K562 (cell line): Measurements from ENCODE around the gene SLC41A3. TPM values are rescaled to one million over a fixed set of nuclear protein-coding genes. Genes with fewer than 3 reads are reported as not detected.

Experiments used
- ATAC-seq: fragments of 200-7000 bp; cut with Tn5 transposase; 3 replicates; pipeline ENCODE4 v1.9.1; 2020; ENCODE audit warnings: moderate library complexity
- BruUV-seq: library from RNA; stranded (reverse); fragments of 400-500 nt; replicated peaks from 2 replicates; lab custom pipeline; 2021; lab: Mats Ljungman, UMichigan
- CTCF ChIA-PET: fragments of 300-600 bp; formaldehyde crosslinking; extraction: SDS; loops from one replicate; lab custom pipeline; 2021; ENCODE audit warnings: low intra/inter-chr PET ratio; lab: Yijun Ruan, JAX
- POLR2A ChIA-PET: fragments of 300-600, 350-650 bp; sonication (Branson Sonifier 250); formaldehyde crosslinking; extraction: SDS; loops from one replicate; lab custom pipeline; 2021; ENCODE audit warnings: antibody characterized with exemption, inconsistent platforms; lab: Yijun Ruan, JAX
- DNase-seq, 4 experiments: peaks; one replicate each; pipeline versions ENCODE4 v3.0.0 to v3.0.0-alpha.2; 2011 to 2018; ENCODE audit warnings: low spot score in 3 of 4, mixed read lengths in 3 of 4; ENCODE audit errors: extremely low read depth in 1 of 4
- FAIRE-seq: peaks from 2 replicates; lab custom pipeline; 2011; peaks lifted over from hg19 to GRCh38; lab: Jason Lieb, UNC
- H2AFZ ChIP-seq: 2 replicates; pipeline ENCODE4 v1.6.0; 2011; ENCODE audit warnings: low read depth, low read length, control low read depth, inconsistent platforms
- H3K27ac ChIP-seq: fragments of 200-600 bp; 3 replicates; pipeline ENCODE4 v1.8.0; 2011; ENCODE audit warnings: low read depth, mild to moderate bottlenecking, control low read depth, inconsistent platforms, low read length, moderate library complexity, mixed read lengths; ENCODE audit errors: extremely low read depth
- H3K27me3 ChIP-seq, 2 experiments: fragments of 300-600 bp in 1 of 2; 2 replicates in 1 of 2; 3 replicates in 1 of 2; pipeline versions ENCODE4 v1.6.0 to v1.8.0; 2011; ENCODE audit warnings: inconsistent platforms in 2 of 2, low read length in 2 of 2, mild to moderate bottlenecking in 1 of 2, mixed read lengths in 1 of 2, moderate library complexity in 1 of 2; ENCODE audit not compliant: control insufficient read depth in 2 of 2, insufficient read depth in 2 of 2
- H3K36me3 ChIP-seq: fragments of 300-600 bp; 3 replicates; pipeline ENCODE4 v1.8.0; 2011; ENCODE audit warnings: mild to moderate bottlenecking, low read length, inconsistent platforms; ENCODE audit not compliant: control insufficient read depth, insufficient read depth
- H3K4me1 ChIP-seq, 2 experiments: fragments of 200-600 bp in 1 of 2; replicated peaks in 1 of 2; 2 replicates in 1 of 2; 3 replicates in 1 of 2; pipeline versions ENCODE4 v1.5.1 to v1.8.0; 2011; ENCODE audit warnings: inconsistent platforms in 2 of 2, low read length in 2 of 2, mild to moderate bottlenecking in 1 of 2, mixed read lengths in 1 of 2, moderate library complexity in 1 of 2; ENCODE audit not compliant: control insufficient read depth in 2 of 2, insufficient read depth in 2 of 2
- H3K4me2 ChIP-seq: 2 replicates; pipeline ENCODE4 v1.6.1; 2011; ENCODE audit warnings: low read length, control low read depth, inconsistent platforms, mixed read lengths; ENCODE audit not compliant: insufficient read depth
- H3K4me3 ChIP-seq: fragments of 200-600 bp; sonication (generic), shearing (Covaris generic); 2 replicates; pipeline ENCODE4 v1.5.1; 2016; ENCODE audit warnings: control low read depth, inconsistent platforms
- H3K79me2 ChIP-seq: fragments of 200-600 bp; 3 replicates; pipeline ENCODE4 v1.8.0; 2011; ENCODE audit warnings: low read length, inconsistent platforms; ENCODE audit not compliant: control insufficient read depth, insufficient read depth
- H3K9ac ChIP-seq, 2 experiments: 2 replicates each; pipeline versions ENCODE4 v1.6.0 to v1.6.1; 2011; ENCODE audit warnings: low read depth in 2 of 2, low read length in 2 of 2, control low read depth in 1 of 2, inconsistent platforms in 1 of 2, mild to moderate bottlenecking in 1 of 2, mixed read lengths in 1 of 2; ENCODE audit not compliant: insufficient read depth in 1 of 2
- H3K9me1 ChIP-seq: one replicate; pipeline ENCODE4 v1.6.0; 2011; ENCODE audit warnings: inconsistent platforms, mild to moderate bottlenecking, low read length, moderate library complexity; ENCODE audit not compliant: control insufficient read depth, insufficient read depth
- H3K9me3 ChIP-seq: replicated peaks from 2 replicates; pipeline ENCODE4 v1.5.1; 2011; ENCODE audit warnings: low read depth, low read length, inconsistent platforms; ENCODE audit not compliant: control insufficient read depth, insufficient read depth
- H4K20me1 ChIP-seq: replicated peaks from 2 replicates; pipeline ENCODE4 v1.6.1; 2011; ENCODE audit warnings: low read length, inconsistent platforms, mixed read lengths; ENCODE audit not compliant: control insufficient read depth, insufficient read depth
- HDAC2 ChIP-seq: fragments of 450-650 bp; IDR thresholded peaks from 2 replicates; pipeline ENCODE4 v1.6.1; 2016; ENCODE audit warnings: mild to moderate bottlenecking
- HNRNPH1 ChIP-seq: fragments of 200-400 bp; formaldehyde crosslinking; optimal IDR thresholded peaks from 2 replicates; pipeline ENCODE3; 2017; ENCODE audit warnings: low read depth, mild to moderate bottlenecking, low read length, moderate library complexity
- MTA1 ChIP-seq: fragments of 450-650 bp; IDR thresholded peaks from 2 replicates; pipeline ENCODE4 v1.6.1; 2017; ENCODE audit warnings: borderline replicate concordance
- SRSF7 ChIP-seq: fragments of 200-400 bp; formaldehyde crosslinking; optimal IDR thresholded peaks from 2 replicates; pipeline ENCODE3; 2017; ENCODE audit warnings: mild to moderate bottlenecking, low read depth, low read length
- STAT5A ChIP-seq: IDR thresholded peaks from 2 replicates; pipeline ENCODE4 v1.6.1; 2012; ENCODE audit warnings: low read length, inconsistent platforms, borderline replicate concordance
- YY1 ChIP-seq, 3 experiments: IDR thresholded peaks; 2 replicates each; pipeline ENCODE4 v1.6.1; 2011; ENCODE audit warnings: low read length in 2 of 3, mild to moderate bottlenecking in 2 of 3, moderate library complexity in 2 of 3, borderline replicate concordance in 1 of 3, control low read depth in 1 of 3, low read depth in 1 of 3; ENCODE audit not compliant: insufficient read depth in 3 of 3, insufficient replicate concordance in 2 of 3, control insufficient read depth in 1 of 3, insufficient read length in 1 of 3; ENCODE audit errors: extremely low read depth in 1 of 3
- ZNF347 ChIP-seq: fragments of 450-650 bp; formaldehyde crosslinking; IDR thresholded peaks from 2 replicates; pipeline ENCODE4 v1.4.0; 2020; ENCODE audit warnings: low read depth, mild to moderate bottlenecking, moderate library complexity
- ZNF561 ChIP-seq: fragments of 450-650 bp; formaldehyde crosslinking; conservative IDR thresholded peaks from 2 replicates; pipeline ENCODE4 v1.4.0; 2020; ENCODE audit warnings: mild to moderate bottlenecking, moderate library complexity
- WGBS: fragments of 100-300 bp; shearing (Covaris generic); methylation state at CpG from one replicate; pipeline ENCODE4 v1.1.6; 2016; ENCODE audit warnings: low coverage, mixed read lengths; ENCODE audit not compliant: insufficient coverage; ENCODE audit errors: missing lambda C conversion rate; 5-methylcytosine and 5-hydroxymethylcytosine counted together
- in situ Hi-C: fragments of 300-500 bp; cut with MboI; formaldehyde crosslinking; loops from 4 replicates; pipeline ENCODE4 v1.15.0; 2018; ENCODE audit warnings: inconsistent platforms, mixed read lengths
- intact Hi-C: fragments of 100-400 bp; cut with micrococcal nuclease; formaldehyde crosslinking; loops from 2 replicates; pipeline ENCODE4 v1.14.2; 2022
- polyA plus RNA-seq, 8 experiments: library from polyadenylated mRNA; depleted of rRNA in 4 of 8; stranded (reverse) in 5 of 8; unstranded in 3 of 8; fragments of >200 nt; fragmentation: Nextera tagmentation in 2 of 8; fragmentation: Illumina TruSeq in 1 of 8; extraction: Ambion mirVana in 2 of 8; extraction: Trizol in 1 of 8; gene quantifications; 2 replicates each; pipeline versions ENCODE4 v1.2.1 to v1.2.3, GENCODE V29; 2011 to 2014; ENCODE audit warnings: inconsistent platforms in 1 of 8, missing spikeins in 1 of 8
- total RNA-seq, 7 experiments: library from RNA; depleted of rRNA in 6 of 7; stranded (reverse); fragments of >200 nt in 6 of 7; fragmentation: Illumina TruSeq in 2 of 7; extraction: Trizol in 2 of 7; gene quantifications; 2 replicates each; pipeline versions ENCODE4 v1.2.1 to v1.2.3, GENCODE V29; 2011 to 2021; ENCODE audit warnings: low replicate concordance in 1 of 7

The SLC41A3 gene
- total and polyA plus RNA-seq, 9 of the 15 experiments (the other 6 are each of a cell fraction or from before 2014, with no cell fraction given), result 4.1 to 20.7 (median 11.2) TPM

GRCh38 chr3:126031981-126032471 is 51.9 kb downstream of the SLC41A3 start:
- ATAC-seq (no peak), FAIRE-seq (no peak), DNase-seq (no peak)
- in situ Hi-C loops (no loop called here), intact Hi-C loops (no loop called here)
- H3K27me3 ChIP-seq, result no peaks in the 10 kb centered on the region
- whole genome bisulfite sequencing, result 46% methylated on average over 6 of the region's 9 CpGs
- H3K79me2 ChIP-seq, result no peaks in the 10 kb centered on the region
- H2AFZ ChIP-seq, result no peak overlapping the region
- no TSS peak for BruUV-seq
- H4K20me1 ChIP-seq, result no peaks in the 10 kb centered on the region
- no peaks in the 10 kb centered on the region for H3K36me3 ChIP-seq
- TF ChIP-seq MTA1, result no peak
- no peak for TF ChIP-seq SRSF7
- no peak for TF ChIP-seq STAT5A
- no peak for TF ChIP-seq HNRNPH1
- TF ChIP-seq ZNF347 (CRISPR knock-in tag), result no peak
- no peak for TF ChIP-seq YY1 (IDR thresholded peaks at IDR 0.05; ENCODE audit: borderline replicate concordance in 1 of 3, control insufficient read depth in 1 of 3, extremely low read depth in 1 of 3, insufficient read depth in 3 of 3, insufficient read length in 1 of 3, insufficient replicate concordance in 2 of 3, low read depth in 1 of 3, low read length in 2 of 3)
- TF ChIP-seq ZNF561, result no peak
- no peak for TF ChIP-seq HDAC2
- no peak overlapping the region for H3K4me2 ChIP-seq
- H3K9ac ChIP-seq, result no peak overlapping the region
- no peaks in the 10 kb centered on the region; a peak in 2 of 5 replicates for H3K4me1 ChIP-seq
- POLR2A ChIA-PET, result interaction anchor here (0.6 kb wide), 1 partner anchor 1463 kb away, joined by 3 read pairs; no protein-coding TSS in a partner anchor
- no peak overlapping the region for H3K27ac ChIP-seq
- CTCF ChIA-PET, result no interaction called here
- H3K4me3 ChIP-seq, result no peak overlapping the region
- H3K9me3 ChIP-seq, result no peaks in the 10 kb centered on the region
- H3K9me1 ChIP-seq, result no peaks in the 10 kb centered on the region
